Fibroblast of skin of scalp (primary cell): Measurements from ENCODE around the gene APPL2.
A peak's percentile ranks its signal among the peaks of the same experiment; 100 is the strongest.
"Not testable (repeated sequence)": the region's sequence is repeated elsewhere in the genome, so short reads cannot be mapped to it uniquely, and the experiment has no call there.

Source experiments
- DNase-seq: peaks from one replicate; pipeline ENCODE4 v3.0.0-alpha.2; 2013

APPL2 gene

DNA sequence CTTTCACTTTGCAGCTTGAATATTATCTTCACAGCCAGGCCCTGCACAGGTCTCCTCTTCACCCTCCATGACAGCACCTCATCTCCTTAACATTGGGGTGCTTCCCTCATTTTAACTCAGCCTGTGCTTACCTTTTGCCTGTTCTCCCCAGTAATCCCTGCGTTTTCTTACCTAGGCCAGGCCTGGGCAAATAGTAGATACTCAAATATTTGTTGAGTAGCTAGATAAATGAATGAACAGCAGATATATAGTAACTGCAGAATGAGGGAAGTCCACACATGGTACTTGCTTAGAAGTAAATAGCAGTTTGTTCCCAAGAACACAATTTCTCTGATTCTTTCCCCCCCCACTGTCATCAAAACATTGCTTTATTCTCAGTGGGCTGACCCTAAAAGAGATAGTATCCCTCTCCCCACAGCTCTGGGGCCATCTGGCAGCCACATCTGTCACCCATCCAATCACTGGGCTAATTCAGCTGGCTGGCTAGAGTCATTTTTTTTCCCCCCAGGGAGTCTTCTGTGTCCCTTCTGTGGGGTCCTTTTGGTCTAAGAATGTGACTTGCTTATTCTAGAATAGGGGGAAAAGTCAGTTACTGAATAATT, 43.2 kb downstream of the APPL2 start:
- DNase-seq, result no peak

DNA sequence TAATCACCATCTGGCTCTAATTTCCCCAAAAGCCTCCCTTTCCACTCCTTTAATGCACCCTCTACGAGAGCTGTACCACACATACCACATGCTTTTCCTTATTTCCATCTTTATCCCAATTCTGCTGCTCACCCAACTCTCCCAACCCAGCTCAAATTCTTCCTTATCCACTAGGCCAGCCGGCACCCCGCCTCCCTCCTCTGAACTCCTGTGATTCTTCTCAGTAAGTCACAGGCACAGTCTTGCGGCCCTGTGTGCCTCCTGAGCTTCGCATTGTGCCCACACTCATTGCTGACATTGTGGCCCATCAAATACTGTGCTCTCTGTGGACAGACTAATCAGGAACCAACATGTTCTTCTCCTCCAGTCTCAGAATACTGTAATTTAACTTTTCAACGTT, 45.4 kb downstream of the APPL2 start:
- DNase-seq, result peak; percentile 5

DNA sequence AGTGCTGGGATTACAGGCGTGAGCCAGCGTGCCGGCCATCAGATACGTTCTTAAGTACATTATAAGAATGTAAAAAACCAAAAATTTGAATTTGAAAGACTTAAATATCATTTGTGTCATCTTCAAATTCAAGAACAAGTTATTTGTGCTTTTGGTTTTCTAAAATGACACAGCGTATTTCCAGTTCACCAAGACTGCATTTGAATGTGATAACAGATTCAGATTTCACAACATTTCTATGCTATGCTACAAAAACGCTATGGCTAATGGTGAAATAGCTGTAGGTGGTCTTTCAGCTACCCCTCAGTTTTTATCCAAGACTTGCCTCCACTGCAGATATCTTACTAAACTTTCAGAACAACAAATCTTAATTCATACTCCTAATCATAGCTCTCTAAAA, 46.7 kb downstream of the APPL2 start:
- DNase-seq, result no peak

DNA sequence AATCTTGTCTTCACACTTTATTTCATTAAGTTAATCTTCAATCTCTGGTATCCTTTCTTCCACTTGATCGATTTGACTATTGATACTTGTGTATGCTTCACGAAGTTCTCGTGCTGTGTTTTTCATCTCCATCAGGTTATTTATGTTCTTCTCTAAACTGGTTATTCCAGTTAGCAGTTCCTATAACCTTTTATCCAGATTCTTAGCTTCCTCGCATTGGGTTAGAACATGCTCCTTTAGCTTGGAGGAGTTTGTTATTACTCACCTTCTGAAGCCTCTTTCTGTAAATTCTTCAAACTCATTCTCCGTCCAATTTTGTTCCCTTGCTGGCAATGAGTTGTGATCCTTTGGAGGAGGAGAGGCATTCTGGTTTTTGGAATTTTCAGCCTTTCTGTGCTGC, 52.0 kb downstream of the APPL2 start:
- not testable (repeated sequence) for DNase-seq

DNA sequence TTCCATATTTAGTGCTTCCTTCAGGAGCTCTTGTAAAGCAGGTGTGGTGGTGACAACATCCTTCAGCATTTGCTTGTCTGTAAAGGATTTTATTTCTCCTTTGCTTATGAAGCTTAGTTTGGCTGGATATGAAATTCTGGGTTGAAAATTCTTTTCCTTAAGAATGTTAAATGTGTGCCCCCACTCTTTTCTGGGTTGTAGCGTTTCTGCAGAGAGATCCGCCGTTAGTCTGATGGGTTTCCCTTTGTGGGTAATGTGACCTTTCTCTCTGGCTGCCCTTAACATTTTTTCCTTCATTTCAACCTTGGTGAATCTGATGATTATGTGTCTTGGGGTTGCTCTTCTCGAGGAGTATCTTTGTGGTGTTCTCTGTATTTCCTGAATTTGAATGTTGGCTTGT, 52.6 kb downstream of the APPL2 start:
- not testable (repeated sequence) for DNase-seq

DNA sequence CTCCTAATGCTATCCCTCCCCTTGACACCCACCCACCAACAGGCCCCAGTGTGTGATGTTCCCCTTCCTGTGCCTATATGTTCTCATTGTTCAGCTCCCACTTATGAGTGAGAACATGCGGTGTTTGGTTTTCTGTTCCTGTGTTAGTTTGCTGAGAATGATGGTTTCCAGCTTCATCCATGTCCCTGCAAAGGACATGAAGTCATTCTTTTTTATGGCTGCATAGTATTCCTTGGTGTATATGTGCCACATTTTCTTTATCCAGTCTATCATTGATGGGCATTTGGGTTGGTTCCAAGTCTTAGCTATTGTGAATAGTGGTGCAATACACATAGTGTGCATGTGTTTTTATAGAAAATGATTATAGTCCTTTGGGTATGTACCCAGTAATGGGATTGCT, 56.9 kb downstream of the APPL2 start:
- not testable (repeated sequence) for DNase-seq

DNA sequence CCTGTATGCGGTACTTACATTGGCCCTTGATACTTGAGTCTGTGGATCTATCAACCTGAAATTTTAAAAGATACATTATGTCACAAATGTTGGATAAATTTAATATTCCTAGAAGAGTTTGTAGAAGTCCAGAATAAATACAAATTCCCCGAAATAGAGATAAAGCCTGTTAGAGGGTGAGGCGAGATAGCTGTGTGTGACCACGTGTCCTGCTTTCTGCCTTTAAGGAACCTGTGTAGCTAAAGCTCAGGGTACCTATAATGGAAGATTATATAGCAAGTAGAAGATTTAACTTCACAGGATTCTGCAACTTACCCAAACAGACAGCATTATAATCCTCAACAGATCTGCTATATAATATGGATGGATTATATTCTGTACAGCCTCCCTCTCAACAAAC, 58.8 kb downstream of the APPL2 start:
- no peak for DNase-seq

DNA sequence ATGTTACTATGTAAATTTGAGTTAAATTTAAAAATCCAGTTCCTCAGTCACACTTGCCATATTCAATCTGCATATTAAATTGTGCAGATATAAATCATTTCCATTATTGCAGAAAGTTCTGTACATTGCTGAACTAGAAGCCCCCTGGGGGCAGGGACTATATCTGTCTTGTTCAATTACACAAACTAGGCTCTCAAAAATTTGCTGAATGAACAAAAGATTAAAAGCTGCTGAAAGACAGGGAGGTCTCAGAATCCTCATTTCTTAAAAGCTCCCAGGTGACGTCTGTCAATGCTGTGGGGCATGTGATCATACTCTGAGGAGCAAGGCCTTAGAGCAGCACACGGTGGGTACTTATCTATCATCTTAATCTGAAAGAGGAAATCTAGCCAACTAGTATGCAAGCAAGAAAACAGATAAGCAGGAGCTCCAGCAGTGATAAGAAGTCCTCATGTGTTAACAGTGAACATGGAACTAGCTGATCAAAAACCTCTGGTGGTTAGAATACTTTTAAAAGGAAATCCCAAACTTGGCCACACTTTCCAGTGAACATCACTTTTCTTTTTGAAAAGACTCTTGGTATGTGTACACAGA, 60.5 kb downstream of the APPL2 start:
- no peak for DNase-seq

DNA sequence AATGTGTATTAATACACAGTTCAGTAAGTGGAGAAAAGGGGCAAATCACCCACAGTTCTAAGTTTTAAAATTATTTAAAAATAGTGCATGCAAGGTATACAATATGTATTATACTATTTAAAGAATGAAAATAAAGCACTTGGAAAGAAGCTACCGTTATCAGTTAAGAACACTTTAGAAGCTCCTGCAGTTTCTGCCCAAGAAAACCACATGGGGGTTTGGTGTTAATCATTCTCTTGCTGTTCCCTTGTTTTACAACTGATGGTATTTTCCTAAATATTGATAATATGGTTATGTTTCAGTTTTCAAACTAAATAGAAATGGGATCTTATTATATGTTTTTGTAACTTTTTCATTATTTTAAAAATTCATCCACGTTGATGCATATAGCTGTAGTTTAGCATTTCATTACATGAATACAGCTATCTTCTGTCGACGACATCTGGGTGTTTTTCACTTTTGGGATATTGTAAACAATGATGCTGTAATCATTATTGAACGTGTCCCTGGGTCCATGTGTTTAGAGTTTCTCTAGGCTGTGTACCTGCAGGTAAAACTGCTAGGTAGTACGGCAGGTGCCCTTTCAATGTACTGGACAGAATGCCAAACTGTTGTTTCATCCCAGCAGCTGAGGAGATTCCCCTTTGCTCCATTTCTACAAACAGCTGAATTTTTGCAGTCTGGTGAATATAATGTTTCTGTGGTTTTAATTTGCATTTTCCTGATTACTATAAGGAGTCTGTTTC, 64.1 kb downstream of the APPL2 start:
- no peak for DNase-seq

DNA sequence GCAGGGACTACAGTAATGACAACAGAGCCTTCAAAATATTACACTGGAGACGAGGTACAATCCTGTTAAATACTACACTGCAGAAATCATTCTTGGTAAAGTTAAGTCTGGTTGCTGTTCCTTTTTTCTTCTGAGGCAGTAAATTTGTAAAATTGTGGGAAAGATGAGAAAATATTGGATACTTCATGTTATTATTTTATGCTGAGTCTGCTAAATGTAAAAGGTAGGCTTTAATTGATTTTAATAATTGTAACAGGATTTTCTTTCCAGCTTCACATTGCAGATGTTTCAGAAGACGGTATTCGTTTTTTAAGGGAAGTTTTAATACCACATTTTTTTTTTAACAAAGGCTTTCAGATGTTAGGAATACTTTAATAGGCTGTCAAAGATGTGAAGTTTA, 65.8 kb downstream of the APPL2 start:
- DNase-seq, result no peak

DNA sequence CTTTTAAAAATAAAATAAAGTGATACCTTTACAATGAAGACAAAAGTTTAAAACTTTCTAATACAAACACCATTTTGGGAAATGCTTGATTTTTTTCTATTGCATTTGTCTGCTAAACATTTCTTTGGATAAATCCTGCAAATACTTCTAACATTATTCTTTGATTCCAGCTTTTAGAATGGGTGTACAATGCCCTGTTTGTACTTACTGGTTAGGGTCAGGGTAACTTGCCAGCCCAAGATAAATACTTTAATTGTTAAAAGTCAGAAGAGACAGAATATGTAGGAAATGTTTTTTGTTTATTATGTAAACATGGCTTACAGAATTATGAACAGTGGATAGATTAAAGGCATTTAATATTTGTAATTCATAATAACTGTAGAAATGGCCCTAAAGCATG, 68.0 kb downstream of the APPL2 start:
- DNase-seq, result no peak

DNA sequence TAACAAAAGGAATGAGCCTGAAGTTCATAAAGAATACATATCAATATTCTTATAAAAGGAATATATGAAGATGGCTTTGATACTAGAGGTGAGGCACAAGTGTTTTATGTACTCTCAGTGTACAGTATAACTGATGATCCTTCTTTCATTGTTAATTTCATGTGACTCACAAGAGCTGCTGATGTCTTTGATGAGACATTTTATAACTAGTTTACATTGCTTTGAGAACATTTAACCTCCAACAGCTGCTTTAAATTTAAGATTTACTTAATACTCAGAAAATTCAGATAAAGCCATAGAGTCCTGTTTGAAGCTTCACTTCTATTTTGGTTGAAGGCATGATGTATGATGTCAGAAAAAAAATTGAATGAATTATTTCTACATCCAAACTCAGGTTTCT, 68.6 kb downstream of the APPL2 start:
- DNase-seq, result peak; percentile 2

DNA sequence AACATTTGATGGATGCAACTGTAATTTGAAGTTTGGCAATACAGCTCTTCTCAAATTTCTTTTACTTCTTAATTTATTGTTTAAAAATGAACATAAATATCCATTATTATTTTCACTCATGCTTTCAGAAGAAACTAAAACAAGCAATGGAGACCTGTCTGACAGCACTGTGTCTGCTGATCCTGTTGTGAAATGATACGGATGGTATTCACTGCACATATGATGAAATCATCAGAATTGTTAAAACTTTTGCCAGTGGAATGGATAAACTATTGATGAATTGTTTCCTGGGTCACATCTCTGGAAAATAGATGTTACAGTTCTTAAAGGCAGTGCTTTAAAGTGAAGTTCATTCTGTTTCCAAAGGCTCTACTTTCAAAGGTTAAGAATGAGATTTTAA, 69.2 kb downstream of the APPL2 start:
- no peak for DNase-seq

DNA sequence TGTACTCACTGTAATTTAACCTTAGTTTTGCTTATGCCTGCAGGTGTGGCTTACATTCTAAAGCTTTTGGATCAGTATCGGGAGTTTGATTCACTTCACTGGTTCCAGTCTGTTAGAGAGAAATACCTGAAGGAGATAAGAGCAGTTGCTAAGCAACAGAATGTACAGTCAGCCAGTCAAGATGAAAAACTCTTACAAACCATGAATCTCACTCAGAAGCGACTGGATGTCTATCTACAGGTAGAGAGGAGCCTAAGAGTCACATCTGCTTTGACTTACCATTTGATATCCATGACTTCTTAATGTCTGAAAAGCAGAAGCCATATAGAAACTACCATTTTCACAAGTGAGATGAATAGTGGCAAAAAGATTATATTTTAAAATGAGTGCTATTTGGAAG, 71.9 kb downstream of the APPL2 start:
- DNase-seq, result no peak

DNA sequence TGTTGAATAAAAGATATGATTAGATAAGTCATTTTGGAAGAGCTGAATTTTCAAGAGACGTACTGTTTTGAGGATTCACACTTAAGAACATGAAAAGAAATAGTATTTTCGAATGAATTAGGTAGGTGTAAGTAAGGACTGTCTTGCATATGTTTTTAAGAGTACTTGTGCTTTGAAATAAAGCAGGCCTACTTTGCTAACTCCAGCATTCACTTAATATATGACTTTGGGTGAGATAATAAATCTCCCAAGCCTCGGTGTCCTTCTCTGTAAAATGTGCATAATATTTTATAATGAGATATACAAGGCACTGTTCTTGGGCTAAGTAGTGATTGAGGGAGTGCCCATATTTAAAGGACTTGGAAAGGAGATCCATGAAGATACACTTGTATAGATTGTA, 73.8 kb downstream of the APPL2 start:
- DNase-seq, result no peak

DNA sequence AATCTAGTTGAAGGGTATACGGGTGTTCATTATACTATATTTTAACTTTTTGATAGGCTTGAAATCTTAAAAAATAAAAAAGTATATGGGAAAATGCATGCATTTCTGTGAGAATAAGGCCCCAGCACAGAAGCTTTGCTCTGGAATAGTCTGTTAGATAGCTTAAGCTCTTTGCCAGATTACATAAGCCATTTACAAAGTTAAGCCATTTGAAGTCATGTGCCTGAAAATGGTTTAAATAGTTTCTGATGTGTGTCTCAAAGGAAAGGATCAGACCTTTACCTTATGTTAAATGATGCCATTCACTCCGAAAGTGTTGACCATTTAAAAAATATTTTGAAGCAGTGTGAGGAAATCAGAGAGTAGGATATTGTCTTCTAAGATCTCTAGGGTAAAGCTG, 77.1 kb downstream of the APPL2 start:
- no peak for DNase-seq

DNA sequence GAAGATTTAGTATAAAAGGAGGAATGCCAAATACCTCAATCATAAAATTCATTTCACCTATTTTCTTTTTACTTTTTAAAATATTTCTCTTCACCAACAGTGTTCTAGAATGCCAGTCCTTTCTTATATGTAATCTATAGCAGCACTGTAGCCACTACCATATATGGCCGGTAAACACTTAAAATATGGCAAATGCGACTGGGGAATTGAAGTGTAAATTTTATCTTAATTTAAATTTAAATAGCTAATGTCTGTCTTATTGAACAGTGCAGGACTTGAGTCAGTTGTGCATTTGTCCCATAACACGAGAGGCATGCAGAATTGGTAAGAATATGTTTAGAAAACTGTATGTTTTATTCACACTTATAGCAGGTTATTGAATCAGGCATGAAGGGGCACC, 78.4 kb downstream of the APPL2 start:
- DNase-seq, result no peak

DNA sequence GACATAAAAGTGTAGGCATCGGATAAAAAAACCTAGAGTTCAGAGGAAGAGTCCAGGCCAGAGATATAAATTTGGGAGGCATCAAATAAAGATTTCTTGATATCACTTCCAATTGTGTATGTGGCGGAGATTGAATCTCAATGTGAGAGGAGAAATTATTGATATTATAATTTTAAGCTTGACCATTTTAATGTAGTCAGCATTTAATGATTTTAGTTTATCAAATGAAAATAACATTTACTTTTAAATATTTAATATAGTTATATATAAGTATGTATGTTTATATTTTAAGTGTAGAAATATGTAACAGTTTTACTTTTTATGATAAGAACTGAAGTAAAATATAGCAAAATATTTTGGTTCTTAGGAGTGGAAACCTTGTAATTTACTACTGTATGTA, 79.7 kb downstream of the APPL2 start:
- DNase-seq, result no peak

DNA sequence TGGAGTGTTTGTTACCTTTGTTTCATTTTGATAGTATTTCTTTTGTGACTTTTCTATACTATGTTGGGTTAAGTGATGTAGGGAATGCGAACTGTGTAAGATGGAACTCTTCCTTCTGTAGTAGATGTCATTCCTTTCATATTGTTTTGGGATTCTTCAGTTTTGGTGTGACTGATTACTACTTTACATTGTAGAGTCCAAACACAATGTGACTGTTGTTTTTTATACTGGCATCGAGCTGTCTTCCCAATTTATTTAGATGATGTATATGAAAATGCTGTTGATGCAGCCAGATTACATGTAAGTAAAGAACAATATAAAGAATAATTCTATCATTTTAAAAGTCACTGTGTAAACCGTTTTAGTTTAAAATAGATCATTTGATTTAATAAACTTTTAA, 93.7 kb downstream of the APPL2 start:
- no peak for DNase-seq

DNA sequence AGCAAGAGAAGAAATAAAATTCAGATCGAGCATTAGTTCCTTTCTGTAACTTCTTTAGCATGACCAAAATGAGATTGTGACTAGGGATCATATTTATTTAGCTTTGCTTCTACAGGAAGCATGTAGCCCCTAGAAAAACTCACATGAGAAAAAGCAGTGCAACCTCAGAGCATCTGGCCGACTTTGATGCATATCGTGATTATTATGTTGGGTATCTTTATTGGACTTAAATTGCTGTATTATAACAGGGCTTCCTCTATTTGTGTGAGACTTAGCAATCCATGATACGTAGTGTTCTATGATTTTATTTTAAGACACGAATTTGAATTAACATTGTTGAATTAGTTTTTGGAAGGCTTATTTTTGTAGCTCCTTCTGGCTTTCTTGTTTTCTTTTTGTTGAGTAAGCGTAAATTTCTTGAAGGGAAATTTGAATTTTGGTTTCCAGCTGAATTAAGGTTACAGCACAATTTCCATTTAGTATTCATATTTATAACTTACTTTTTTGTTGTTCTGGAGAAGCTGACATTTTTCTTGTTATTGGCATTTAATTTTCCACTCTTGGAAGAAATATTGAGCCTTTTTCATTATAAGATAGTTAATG, 94.6 kb downstream of the APPL2 start:
- no peak for DNase-seq

DNA sequence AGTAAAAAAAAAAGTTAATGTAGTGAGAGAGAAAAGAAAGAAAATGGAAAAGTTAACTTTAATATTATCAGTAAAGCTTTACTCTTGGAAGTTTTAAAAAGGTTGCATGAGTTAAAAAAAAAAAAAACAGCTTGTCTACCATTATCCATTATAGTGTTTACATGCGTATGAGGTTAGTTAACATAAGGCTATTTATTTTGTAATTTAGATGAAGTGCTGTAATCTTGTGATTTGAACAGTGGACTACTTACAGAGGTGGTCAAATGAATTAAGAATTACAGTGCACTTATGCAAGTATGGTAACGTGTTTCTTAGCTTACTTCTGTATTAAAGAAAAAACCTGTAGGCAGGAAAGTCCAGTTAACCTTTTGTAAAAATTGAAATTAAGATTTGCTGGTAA, 97.7 kb downstream of the APPL2 start:
- DNase-seq, result no peak
